BE2C (cell line): ENCODE measurements around the gene NUSAP1.
"Not testable (repeated sequence)": the region's sequence is repeated elsewhere in the genome, so short reads cannot be mapped to it uniquely, and the experiment has no call there.

Experiments used
- DNase-seq: peaks from one replicate; pipeline ENCODE4 v3.0.0-alpha.2; 2020
- H3K27me3 ChIP-seq: fragments of 250-450 bp; sonication (Bioruptor Pico); 2 replicates; pipeline ENCODE4 v1.5.1; 2020; ENCODE audit warnings: mild to moderate bottlenecking
- H3K36me3 ChIP-seq: fragments of 250-450 bp; sonication (Bioruptor Pico); 2 replicates; pipeline ENCODE4 v1.5.1; 2020; ENCODE audit warnings: mild to moderate bottlenecking
- H3K4me1 ChIP-seq: fragments of 250-450 bp; sonication (Bioruptor Pico); 2 replicates; pipeline ENCODE4 v1.5.1; 2020
- H3K4me3 ChIP-seq: 2 replicates; pipeline ENCODE4 v1.5.1; 2011; ENCODE audit warnings: low read depth, low read length
- H3K9me3 ChIP-seq: fragments of 250-450 bp; sonication (Bioruptor Pico); 2 replicates; pipeline ENCODE4 v1.5.1; 2020
- TF ChIP-seq, protein P1 (sequence below): IDR thresholded peaks from 2 replicates; pipeline ENCODE4 v1.5.1; 2012; ENCODE audit warnings: mild to moderate bottlenecking, low read depth, low read length

NUSAP1 gene

DNA sequence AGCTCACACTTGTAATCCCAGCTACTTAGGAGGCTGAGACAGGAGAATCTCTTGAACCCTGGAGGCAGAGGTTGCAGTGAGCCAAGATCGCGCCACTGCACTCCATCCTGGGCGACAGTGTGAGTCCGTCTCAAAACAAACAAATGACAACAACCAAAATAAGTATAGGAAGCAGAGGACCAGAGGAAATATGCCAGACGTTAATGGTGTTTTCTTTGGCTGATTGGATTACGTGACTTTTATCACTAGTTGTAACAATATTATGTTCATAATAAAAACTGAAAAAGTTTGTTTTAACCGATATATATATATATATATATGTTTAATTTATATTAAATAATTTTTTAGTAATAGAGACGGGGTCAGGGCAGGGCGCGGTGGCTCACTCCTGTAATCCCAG lies 21.7 kb downstream of the NUSAP1 start:
- Histone ChIP-seq H3K9me3 (no peaks in the 10 kb centered on the region), H3K27me3 (no peaks in the 10 kb centered on the region), H3K36me3 (peaks cover 87% of the 10 kb centered on the region), H3K4me3 (no peak overlapping the region), H3K4me1 (no peaks in the 10 kb centered on the region)
- no peak for DNase-seq
- TF ChIP-seq, protein P1, sequence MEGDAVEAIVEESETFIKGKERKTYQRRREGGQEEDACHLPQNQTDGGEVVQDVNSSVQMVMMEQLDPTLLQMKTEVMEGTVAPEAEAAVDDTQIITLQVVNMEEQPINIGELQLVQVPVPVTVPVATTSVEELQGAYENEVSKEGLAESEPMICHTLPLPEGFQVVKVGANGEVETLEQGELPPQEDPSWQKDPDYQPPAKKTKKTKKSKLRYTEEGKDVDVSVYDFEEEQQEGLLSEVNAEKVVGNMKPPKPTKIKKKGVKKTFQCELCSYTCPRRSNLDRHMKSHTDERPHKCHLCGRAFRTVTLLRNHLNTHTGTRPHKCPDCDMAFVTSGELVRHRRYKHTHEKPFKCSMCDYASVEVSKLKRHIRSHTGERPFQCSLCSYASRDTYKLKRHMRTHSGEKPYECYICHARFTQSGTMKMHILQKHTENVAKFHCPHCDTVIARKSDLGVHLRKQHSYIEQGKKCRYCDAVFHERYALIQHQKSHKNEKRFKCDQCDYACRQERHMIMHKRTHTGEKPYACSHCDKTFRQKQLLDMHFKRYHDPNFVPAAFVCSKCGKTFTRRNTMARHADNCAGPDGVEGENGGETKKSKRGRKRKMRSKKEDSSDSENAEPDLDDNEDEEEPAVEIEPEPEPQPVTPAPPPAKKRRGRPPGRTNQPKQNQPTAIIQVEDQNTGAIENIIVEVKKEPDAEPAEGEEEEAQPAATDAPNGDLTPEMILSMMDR: no peak

DNA sequence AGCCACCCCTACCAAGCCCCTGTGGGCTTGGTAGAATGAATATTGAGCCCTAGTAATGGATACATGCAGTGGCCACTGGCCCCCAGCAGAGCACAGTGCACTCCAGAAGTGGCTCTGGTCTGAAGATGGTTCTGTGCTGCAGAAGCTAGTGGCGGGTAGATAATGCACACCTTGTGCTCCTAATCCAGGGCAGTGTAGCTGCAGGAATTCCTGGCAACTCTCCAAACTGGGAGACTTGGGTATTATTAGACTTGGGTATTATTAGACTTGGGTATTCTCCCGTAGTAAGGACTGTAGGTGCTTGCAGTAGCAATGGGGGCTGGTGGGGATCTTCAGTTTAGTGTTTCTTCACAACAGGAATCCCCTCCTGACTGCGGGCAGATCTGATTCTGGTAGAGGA lies 34.7 kb downstream of the NUSAP1 start:
- Histone ChIP-seq H3K9me3 (no peaks in the 10 kb centered on the region), H3K4me3 (no peak overlapping the region), H3K36me3 (peaks cover 91% of the 10 kb centered on the region), H3K4me1 (no peaks in the 10 kb centered on the region), H3K27me3 (no peaks in the 10 kb centered on the region)
- DNase-seq: no peak
- TF ChIP-seq, protein P1: no peak

DNA sequence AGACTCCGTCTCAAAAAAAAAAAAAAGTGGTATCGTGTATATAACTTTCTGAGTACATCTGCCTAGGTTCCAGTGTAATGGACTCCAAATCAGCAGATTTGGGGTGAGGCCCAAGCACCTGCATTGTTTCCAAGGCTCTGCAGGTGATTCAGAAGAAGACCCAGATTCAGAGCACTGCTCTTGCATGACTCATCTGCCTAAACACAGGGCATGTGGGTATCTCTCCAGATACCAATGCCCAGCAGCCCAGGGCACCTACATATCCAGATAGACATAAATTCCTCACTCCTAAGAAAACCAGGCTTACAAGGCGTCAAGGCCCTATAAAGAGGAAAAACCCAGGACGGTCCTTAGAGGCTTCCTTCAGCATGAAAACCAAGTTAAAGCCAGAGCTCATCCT lies 45.3 kb downstream of the NUSAP1 start:
- H3K4me1 ChIP-seq: no peaks in the 10 kb centered on the region
- no peaks in the 10 kb centered on the region for H3K27me3 ChIP-seq
- peaks cover 76% of the 10 kb centered on the region for H3K36me3 ChIP-seq
- TF ChIP-seq, protein P1: no peak
- DNase-seq: no peak
- no peaks in the 10 kb centered on the region for H3K9me3 ChIP-seq
- no peak overlapping the region for H3K4me3 ChIP-seq

DNA sequence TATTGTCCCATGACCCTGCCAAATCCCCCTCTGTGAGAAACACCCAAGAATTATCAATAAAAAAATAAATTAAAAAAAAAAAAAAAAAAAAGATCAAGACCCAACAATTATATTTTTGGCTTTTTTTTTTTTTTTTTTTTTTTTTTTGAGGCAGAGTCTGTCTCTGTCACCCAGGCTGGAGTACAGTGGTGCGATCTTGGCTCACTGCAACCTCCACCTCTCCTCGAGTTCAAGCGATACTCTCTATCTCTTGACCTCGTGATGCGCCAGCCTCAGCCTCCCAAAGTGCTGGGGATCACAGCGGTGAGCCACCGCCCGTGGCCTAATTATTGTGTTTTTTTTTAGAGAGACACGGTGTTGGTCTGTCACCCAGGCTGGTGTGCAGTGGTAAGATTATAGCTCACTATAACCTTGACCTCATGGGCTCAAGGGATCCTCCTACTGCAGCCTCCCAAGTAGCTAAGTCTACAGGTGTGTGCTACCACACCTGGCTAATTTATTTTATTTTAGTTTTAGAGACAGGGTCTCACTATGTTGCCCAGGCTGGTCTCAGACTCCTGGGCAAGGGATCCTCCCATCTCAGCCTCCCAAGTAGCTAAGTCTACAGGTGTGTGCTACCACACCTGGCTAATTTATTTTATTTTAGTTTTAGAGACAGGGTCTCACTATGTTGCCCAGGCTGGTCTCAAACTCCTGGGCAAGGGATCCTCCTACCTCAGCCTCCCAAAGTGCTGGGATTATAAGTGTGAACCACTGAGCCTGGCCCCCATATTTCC lies 51.5 kb downstream of the NUSAP1 start:
- not testable (repeated sequence) for H3K4me3 ChIP-seq, DNase-seq, H3K27me3 ChIP-seq, H3K9me3 ChIP-seq, H3K4me1 ChIP-seq
- peaks cover 28% of the 10 kb centered on the region for H3K36me3 ChIP-seq

DNA sequence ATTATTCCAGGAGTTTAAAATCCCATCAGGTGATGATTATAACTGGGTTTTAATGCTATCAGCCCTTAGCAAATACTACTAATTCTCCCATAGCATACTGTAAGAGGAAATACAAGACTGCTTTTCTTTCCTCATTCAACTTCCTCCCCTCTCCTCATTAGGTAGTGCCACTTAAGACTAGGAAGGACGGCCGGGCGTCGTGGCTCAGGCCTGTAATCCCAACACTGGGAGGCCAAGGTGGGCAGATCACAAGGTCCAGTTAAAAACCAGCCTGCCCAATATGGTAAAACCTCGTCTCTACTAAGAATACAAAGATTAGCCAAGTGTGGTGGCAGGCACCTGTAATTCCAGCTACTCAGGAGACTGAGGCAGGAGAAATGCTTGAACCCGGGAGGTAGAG lies 55.0 kb downstream of the NUSAP1 start:
- Histone ChIP-seq H3K27me3 (no peaks in the 10 kb centered on the region), H3K4me1 (no peaks in the 10 kb centered on the region), H3K36me3 (peaks cover 19% of the 10 kb centered on the region), H3K4me3 (no peak overlapping the region), H3K9me3 (no peaks in the 10 kb centered on the region)
- no peak for DNase-seq
- TF ChIP-seq, protein P1: no peak

DNA sequence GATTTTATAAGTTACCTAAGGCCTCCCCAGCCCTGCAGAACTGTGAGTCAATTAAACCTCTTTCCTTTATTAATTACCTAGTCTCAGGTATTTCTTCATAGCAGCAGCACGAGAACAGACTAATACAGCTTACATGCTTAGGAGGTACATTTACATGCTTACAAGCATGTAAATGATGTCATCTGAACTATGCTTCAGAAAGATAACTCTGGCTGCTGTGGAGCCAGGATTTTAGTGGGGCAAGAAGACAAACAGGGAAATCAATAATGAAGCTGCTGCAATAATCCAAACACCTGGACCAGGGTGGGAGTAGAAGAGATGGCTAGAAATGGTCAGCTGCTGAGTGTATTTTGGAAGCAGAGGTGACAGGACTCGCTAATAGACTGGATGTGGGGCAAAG lies 60.0 kb downstream of the NUSAP1 start:
- Histone ChIP-seq H3K4me3 (no peak overlapping the region), H3K36me3 (peaks cover 24% of the 10 kb centered on the region), H3K27me3 (no peaks in the 10 kb centered on the region), H3K4me1 (no peaks in the 10 kb centered on the region), H3K9me3 (no peaks in the 10 kb centered on the region)
- no peak for DNase-seq
- TF ChIP-seq, protein P1: no peak
